MM.1S (cell line): Measurements from ENCODE around the gene PPP1R15B.

ENCODE experiments used
- EZH2 ChIP-seq: fragments of 300-600 bp; sonication (generic); optimal IDR thresholded peaks from 2 replicates; pipeline ENCODE3; 2017; ENCODE audit warnings: low read depth, mild to moderate bottlenecking, antibody characterized with exemption, low read length, mixed read lengths
- EZH2phosphoT487 ChIP-seq: fragments of 300-600 bp; sonication (generic); IDR thresholded peaks from 2 replicates; pipeline ENCODE4 v1.6.1; 2018; ENCODE audit warnings: antibody characterized with exemption, low read length
- TF ChIP-seq, protein P1 (sequence below): fragments of 300-600 bp; sonication (generic); IDR thresholded peaks from 2 replicates; pipeline ENCODE4 v1.5.1; 2016; ENCODE audit warnings: antibody characterized with exemption, low read length, mixed read lengths

DNA sequence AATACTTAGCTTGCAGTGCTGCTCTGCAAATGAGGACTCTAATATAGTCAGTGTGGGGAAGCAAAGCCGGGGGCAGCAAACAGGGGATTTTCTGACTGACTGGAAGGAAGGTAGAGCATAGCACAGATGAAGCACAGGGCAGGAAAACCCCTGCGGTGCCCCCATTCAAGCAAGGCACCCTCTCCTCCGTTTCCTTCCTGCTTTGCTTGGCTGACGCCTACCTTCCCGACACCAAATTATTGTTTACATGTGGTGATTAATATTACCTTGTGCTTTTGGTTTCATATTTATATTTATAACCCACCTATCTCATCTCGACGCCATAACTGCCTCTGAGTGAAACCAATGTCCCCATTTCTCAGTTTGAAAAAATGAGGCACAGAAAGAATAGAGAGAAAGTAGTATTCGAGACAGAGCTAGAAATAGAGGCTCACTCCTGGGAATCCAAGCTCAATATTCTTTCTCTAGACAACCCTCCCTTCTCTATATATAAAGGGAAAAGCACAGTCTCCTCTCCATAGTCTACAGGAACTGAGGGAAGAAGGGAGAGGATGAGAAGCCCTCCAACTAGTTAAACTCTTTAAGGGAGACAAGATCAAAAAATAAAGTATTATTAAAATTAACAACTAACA, 41.6 kb upstream of the PPP1R15B start:
- TF ChIP-seq, protein P1, sequence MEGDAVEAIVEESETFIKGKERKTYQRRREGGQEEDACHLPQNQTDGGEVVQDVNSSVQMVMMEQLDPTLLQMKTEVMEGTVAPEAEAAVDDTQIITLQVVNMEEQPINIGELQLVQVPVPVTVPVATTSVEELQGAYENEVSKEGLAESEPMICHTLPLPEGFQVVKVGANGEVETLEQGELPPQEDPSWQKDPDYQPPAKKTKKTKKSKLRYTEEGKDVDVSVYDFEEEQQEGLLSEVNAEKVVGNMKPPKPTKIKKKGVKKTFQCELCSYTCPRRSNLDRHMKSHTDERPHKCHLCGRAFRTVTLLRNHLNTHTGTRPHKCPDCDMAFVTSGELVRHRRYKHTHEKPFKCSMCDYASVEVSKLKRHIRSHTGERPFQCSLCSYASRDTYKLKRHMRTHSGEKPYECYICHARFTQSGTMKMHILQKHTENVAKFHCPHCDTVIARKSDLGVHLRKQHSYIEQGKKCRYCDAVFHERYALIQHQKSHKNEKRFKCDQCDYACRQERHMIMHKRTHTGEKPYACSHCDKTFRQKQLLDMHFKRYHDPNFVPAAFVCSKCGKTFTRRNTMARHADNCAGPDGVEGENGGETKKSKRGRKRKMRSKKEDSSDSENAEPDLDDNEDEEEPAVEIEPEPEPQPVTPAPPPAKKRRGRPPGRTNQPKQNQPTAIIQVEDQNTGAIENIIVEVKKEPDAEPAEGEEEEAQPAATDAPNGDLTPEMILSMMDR: no peak
- TF ChIP-seq EZH2 (no peak), EZH2phosphoT487 (no peak)
